Right atrium auricular region (tissue), 2 donors: ENCODE data around the gene XRCC2. TPM values are rescaled to one million over a fixed set of nuclear protein-coding genes. Genes with fewer than 3 reads are reported as not detected.

ENCODE experiments used
- DNase-seq: peaks from one replicate; pipeline ENCODE4 v3.0.0-alpha.2; 2019; ENCODE audit warnings: low spot score
- H3K27ac ChIP-seq, 2 donors: fragments of 200-600 bp; sonication (generic); 1 replicate in 1 of 2; 2 replicates in 1 of 2; pipeline ENCODE4 v1.5.1; 2016 to 2019
- H3K27me3 ChIP-seq, 2 donors: fragments of 200-600 bp; sonication (generic); one replicate each; pipeline versions ENCODE4 v1.5.1 to v1.6.0; 2017 to 2019
- H3K36me3 ChIP-seq: fragments of 200-600 bp; sonication (generic); one replicate; pipeline ENCODE4 v1.5.1; 2016
- H3K4me1 ChIP-seq, 2 donors: fragments of 200-600 bp; sonication (generic); one replicate each; pipeline versions ENCODE4 v1.5.1 to v1.6.0; 2017 to 2019
- H3K4me3 ChIP-seq, 2 donors: fragments of 200-600 bp; sonication (generic); 1 replicate in 1 of 2; 2 replicates in 1 of 2; pipeline ENCODE4 v1.5.1; 2017 to 2019; ENCODE audit warnings: mild to moderate bottlenecking in 1 of 2, moderate library complexity in 1 of 2
- H3K9me3 ChIP-seq, 2 donors: fragments of 200-600 bp; sonication (generic); one replicate each; pipeline ENCODE4 v1.5.1; 2019
- total RNA-seq, 2 donors: library from RNA; depleted of rRNA; stranded (reverse); fragments of >200 nt; gene quantifications; one replicate each; pipeline ENCODE4 v1.1.0, GENCODE V29; 2016
- TF ChIP-seq, protein P1 (sequence below), 2 donors: fragments of 200-600 bp; sonication (generic); IDR thresholded peaks; one replicate each; pipeline ENCODE4 v1.5.1; 2019; ENCODE audit warnings: antibody characterized with exemption in 2 of 2

Gene XRCC2
- total RNA-seq, 2 donors from 2014 or later, result 0.20 to 0.48 TPM

DNA sequence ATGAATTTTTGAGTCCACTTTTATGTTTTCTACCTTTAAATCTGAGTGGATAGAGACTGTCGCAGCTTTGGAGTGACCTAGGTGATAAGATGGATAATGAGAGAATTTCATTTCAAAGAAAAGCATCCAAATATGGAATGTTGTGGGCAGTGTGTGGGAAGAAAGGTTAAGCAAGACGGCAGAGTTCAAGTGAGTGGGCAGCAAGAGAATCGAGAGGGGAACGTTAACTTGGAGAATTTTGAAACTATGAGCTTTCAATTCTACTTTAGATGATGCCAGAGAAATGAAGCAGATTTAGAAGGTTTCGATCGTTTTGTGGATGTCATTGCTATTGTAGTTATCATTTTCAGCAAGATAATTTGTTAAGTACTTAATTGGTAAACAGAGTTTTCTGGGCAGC lies 73.0 kb downstream of the XRCC2 start:
- Histone ChIP-seq H3K27ac (no peak overlapping the region), H3K4me1 (no peaks in the 10 kb centered on the region), H3K4me3 (no peak overlapping the region), H3K27me3 (no peaks in the 10 kb centered on the region), H3K36me3 (no peaks in the 10 kb centered on the region), H3K9me3 (no peaks in the 10 kb centered on the region)
- TF ChIP-seq, protein P1, sequence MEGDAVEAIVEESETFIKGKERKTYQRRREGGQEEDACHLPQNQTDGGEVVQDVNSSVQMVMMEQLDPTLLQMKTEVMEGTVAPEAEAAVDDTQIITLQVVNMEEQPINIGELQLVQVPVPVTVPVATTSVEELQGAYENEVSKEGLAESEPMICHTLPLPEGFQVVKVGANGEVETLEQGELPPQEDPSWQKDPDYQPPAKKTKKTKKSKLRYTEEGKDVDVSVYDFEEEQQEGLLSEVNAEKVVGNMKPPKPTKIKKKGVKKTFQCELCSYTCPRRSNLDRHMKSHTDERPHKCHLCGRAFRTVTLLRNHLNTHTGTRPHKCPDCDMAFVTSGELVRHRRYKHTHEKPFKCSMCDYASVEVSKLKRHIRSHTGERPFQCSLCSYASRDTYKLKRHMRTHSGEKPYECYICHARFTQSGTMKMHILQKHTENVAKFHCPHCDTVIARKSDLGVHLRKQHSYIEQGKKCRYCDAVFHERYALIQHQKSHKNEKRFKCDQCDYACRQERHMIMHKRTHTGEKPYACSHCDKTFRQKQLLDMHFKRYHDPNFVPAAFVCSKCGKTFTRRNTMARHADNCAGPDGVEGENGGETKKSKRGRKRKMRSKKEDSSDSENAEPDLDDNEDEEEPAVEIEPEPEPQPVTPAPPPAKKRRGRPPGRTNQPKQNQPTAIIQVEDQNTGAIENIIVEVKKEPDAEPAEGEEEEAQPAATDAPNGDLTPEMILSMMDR (IDR thresholded peaks at IDR 0.05), result no peak
- DNase-seq, result no peak

- Histone ChIP-seq H3K9me3 (no peaks in the 10 kb centered on the region), H3K27me3 (no peaks in the 10 kb centered on the region), H3K27ac (no peak overlapping the region), H3K4me3 (no peak overlapping the region), H3K36me3 (no peaks in the 10 kb centered on the region), H3K4me1 (no peaks in the 10 kb centered on the region)
- TF ChIP-seq, protein P1 (IDR thresholded peaks at IDR 0.05), result no peak
- DNase-seq, result no peak
These were observed 74.6 kb downstream of the XRCC2 start for GRCh38 chr7:152601305-152601798.

DNA sequence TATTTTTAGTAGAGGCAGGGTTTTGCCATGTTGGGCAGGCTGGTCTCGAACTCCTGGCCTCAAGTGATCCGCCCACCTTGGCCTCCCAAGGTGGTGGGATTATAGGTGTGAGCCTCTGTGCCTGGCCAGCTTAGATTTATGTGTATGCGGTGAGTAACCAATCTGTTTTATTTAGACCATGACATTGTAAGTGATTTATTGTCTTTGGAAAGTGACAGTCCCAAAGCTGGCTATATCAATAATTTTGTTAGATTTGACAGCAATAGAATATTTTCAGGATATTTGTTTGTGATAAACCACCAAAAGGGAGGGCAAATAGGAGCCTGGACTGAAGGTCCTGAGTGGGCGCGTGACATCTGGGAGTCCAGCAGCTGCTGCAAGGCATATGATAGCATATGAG lies 75.7 kb downstream of the XRCC2 start:
- H3K27ac ChIP-seq, result no peak overlapping the region

GRCh38 chr7:152597507-152597906 lies 78.4 kb downstream of the XRCC2 start:
- H3K4me3 ChIP-seq, result no peak overlapping the region
- TF ChIP-seq, protein P1 (IDR thresholded peaks at IDR 0.05), result no peak
- DNase-seq, result no peak

More for the DNA sequence above, 75.7 kb downstream of the XRCC2 start:
- Histone ChIP-seq H3K36me3 (no peaks in the 10 kb centered on the region), H3K4me3 (no peak overlapping the region), H3K4me1 (no peaks in the 10 kb centered on the region), H3K27me3 (no peaks in the 10 kb centered on the region), H3K9me3 (no peaks in the 10 kb centered on the region)
- TF ChIP-seq, protein P1 (IDR thresholded peaks at IDR 0.05), result no peak
- DNase-seq, result no peak

GRCh38 chr7:152596824-152597223 lies 79.1 kb downstream of the XRCC2 start:
- Histone ChIP-seq H3K4me3 (no peak overlapping the region), H3K36me3 (no peaks in the 10 kb centered on the region), H3K9me3 (no peaks in the 10 kb centered on the region), H3K27me3 (no peaks in the 10 kb centered on the region), H3K27ac (no peak overlapping the region), H3K4me1 (no peaks in the 10 kb centered on the region)
- DNase-seq, result no peak
- TF ChIP-seq, protein P1 (IDR thresholded peaks at IDR 0.05), result no peak

More at GRCh38 chr7:152597507-152597906, 78.4 kb downstream of the XRCC2 start:
- H3K4me1 ChIP-seq, result no peaks in the 10 kb centered on the region
- H3K36me3 ChIP-seq, result no peaks in the 10 kb centered on the region
- no peak overlapping the region for H3K27ac ChIP-seq
- H3K9me3 ChIP-seq, result no peaks in the 10 kb centered on the region
- no peaks in the 10 kb centered on the region for H3K27me3 ChIP-seq

Other genes starting within 250 kb of the XRCC2 start
- 10 to 100 TPM; 36.5 to 37.3 TPM for gene KMT2C, start 240.1 kb downstream of the XRCC2 start, total RNA-seq
- gene ACTR3B, start 83.6 kb upstream of the XRCC2 start, total RNA-seq, result 10 to 100 TPM in 1 of 2 donors, 1 to 10 TPM in 1; 1.5 to 10.5 TPM